GM21717 (cell line): ENCODE data around the gene DAB2.

Experiments used
- ATAC-seq: cut with Tn5 transposase; IDR thresholded peaks from one replicate; pipeline ENCODE4 v1.9.1; 2021; ENCODE audit warnings: mild to moderate bottlenecking, moderate library complexity; ENCODE audit not compliant: unreplicated experiment

Gene DAB2

DNA sequence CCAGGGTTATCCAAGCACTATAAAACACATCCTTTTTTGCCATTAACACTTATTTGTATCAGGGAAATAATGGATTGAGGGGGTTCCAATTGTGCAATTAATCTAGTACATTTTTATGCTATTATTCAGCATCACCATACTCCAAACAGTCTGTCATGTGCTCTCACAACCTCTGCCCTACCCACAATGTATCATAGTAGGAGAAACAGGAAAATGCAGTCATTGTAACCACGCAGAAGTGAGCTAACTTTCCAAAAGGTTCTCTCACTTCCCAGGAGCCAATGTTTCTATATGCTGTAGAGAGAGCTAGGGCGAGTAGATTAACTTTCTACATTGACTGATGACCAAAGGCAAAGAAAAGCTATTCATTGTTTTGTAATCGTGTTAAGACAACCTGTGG, 29.8 kb downstream of the DAB2 start:
- no peak for ATAC-seq

DNA sequence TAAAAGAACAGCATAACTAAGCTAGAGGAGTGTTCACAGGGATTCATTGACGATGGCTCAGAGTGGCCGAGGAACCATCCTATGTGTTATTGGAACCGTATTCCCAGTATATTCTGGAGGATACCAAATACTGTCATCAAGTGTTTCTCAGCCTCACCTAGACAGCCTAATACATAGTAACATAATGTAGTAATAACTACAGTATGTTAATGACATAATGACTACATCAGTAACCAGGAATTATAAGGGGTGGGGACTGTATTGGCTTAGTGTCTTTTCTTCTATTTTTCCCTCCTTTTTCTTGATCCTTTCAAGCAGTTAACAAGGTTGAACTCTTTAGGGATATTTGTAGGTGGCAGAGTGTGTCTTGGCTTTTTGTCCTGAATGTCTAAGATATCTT, 33.8 kb downstream of the DAB2 start:
- ATAC-seq, result no peak

DNA sequence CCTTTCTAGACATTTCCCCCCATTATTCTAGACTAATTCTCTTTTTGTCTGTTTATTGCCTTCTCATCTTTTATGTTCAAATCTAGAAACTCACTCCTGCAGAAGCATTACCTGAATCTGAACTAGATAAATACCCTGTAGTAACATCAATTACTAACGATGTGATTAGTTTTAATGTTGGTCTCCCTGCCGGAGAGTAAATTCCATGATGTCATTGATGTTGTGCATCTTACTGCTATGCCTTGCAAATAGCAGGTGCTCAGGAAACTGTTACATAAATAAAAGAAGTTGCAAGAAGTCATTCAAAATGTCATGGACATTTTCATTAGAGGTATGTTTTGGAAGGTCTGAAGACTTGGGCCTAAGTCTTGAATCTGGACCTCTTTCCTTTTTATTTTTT, 37.5 kb downstream of the DAB2 start:
- ATAC-seq, result no peak

DNA sequence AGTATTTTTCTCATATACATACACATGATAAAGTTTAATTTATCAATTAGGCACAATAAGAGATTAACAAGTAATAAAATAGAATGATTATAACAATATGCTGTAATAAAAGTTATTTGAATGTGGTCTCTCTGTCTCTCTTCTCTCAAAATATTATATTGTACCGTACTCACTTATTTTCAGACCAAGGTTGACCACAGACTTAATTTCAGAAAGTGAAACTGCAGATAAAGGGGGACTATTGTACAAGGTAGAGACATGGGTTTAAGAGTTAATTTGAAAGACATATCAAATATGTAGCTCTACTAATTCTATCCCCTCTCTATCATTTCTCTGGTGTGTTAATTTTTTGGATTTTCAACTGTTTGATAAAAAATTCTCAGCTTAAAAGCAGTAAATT, 40.5 kb downstream of the DAB2 start:
- ATAC-seq, result no peak

DNA sequence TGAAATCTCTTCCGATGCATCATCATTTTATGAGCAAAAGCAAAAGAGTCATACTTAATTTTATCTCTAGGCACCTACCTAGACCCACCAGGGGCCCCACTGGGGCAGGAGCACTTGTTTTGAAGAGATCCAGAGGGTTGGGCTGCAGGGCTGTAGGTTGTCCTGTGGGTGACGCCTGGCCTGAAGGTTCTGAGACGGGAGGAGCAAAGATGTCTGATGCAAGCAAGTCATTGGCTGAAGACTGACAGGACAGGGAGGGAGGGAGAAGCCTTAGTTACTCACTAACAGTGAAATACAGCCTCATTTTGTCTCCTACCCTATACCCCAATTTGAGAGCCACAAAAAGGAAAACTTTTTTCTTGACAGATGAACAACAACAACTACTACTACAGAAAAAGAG, 43.4 kb downstream of the DAB2 start:
- ATAC-seq, result no peak

DNA sequence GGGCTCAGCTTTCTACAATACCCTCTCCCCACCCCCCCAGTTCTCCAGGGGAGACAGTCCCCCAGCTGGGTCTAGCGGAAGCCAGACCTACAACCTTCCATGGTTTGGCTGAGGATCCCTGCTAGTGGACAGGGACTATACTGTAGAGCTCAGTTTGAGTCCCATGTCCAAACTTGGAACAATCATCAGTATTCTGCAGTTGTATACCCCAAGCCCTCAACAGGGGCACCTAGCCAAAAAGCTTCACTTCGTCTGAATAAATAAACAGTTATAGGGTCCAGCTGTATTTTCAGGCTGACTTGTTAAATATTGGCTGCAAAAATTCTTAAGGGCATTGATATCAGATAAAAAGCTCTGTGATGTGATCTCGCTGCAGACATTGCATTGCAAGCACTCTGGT, 45.1 kb downstream of the DAB2 start:
- ATAC-seq, result no peak

DNA sequence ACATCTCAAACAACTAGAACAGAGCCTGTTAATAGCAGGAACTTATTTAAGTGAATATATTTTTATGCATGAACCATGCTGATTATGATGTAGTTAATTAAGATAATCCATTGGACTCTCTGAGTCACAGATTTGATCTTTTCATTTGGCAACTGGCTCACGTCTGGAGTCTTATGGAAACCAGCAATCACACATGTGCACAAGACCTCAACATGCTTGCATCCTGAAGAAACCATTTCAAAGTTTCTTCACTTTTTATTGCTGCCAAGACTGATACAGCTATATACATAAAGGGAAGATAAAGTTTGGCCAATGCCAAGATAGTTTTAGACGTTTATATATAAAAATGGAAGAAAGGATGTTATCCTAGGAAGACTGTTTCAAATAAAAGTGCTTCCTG, 47.2 kb downstream of the DAB2 start:
- no peak for ATAC-seq

DNA sequence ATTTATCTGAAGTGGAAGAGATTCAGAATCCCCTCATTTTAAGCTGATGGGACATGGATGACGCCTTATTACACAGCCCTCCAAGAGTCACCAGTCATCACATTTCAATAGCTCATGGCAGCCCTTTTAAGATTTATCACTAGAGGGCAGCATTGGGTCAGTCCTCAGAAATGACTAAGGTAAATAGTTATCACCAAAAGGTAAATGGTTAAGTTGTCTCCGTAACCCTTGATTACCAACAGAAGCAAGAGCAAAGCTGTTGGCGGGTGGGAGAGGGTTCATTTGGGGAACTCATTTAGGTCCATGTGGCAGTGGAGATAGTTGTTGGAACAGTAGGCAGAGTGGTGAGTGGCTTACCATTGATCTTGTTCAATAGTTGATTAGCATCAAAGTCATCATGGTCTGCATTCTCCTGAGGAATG, 48.5 kb downstream of the DAB2 start:
- ATAC-seq, result peak; percentile 66

DNA sequence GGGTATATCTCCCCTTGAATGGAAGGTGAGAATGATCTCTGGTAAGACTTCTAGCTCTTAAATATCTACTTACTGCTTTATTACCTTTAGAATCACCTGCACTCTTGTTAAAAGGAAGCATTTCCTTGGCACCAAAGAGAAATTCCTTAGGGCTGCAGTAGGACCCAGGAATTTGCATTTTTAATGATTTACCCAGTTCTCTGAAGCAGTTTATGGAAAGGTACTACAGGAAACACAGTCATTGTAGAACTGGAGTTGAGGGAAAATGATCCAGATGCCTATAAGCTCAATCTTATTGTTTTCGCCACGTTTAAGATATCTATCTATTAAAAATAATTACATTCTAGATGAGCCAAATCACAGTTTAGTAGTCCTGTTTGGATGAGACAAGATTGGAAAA, 51.0 kb downstream of the DAB2 start:
- ATAC-seq, result no peak

DNA sequence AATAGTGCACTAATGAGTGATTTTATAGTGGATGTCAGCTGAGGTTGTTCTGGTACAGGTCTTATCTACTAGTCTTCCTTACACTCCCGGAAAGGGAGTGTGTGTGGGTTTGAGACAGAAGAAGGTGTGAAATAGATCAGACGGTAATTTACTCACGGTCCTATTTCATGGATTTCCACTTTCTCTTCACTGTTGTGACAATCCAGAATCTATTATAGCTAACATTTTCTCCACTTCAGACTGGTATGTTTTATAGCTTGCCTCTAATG, 53.5 kb downstream of the DAB2 start:
- ATAC-seq, result no peak

DNA sequence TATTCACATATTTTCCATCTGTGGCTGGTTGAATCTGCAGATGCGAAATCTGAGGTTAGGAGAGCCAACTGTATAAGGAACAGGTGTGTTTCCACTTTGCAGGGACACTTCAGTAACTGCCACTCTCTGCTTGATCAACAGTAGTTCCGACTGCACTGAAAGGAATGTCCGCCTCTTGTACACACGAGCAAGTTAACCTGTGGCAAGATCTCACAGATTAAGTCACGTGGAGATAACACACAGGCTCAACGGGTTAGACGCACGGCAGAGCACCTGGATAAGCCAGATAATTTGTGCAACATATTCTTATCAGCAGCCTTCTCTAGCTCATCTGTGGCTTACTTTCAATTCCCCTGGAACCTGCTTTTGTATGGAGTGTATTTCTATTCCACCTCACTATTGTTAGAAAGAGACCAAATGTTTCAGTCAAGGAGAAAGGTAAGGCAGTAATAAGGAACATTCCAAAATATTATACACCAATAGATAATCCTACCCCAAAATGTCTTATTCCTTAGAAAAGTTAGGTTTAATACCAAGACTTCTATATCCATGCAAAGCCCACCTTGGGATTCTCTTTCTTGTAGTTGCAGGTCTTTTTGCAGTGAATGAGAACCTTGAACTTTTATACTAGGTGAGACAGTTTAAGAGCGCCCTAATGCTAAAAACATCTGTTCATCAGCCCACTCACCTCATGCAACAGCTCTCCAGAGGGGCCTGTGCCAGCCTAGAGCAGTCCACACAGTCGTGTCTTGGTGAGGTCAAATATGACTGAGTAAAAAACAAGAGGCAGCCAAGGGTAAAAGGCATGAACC, 54.0 kb downstream of the DAB2 start:
- no peak for ATAC-seq

DNA sequence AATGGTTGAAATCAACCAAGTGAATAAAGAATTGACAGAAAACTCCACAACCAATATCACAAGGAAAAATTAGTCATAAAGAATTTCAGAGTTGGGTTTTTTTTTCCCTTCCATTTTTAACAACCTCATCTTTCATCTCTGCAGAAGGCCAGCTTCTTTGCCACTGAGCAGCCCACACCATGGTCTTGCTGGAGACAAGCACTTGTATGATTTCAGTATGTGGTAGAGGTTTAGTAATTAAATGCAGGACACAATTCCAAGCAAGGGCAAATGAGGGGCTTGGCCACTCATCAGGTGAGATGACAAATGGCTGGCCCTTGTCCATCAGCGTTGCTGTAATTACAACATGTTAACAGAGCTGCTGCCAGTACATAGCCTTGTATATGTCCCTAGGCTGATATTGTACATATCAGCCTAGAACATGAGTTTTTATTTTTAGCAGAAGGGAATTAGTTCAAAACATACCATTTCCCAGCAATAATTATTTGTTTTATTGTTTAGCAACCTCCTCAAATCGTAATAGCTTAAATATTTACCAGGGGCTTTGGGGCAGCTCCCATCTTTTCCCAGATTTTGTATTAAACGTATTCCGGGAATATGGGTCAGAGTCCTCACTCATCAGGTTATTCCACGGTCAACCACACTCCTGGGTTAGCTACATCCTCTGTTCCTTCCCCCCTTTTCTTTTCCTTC, 55.5 kb downstream of the DAB2 start:
- ATAC-seq, result no peak

DNA sequence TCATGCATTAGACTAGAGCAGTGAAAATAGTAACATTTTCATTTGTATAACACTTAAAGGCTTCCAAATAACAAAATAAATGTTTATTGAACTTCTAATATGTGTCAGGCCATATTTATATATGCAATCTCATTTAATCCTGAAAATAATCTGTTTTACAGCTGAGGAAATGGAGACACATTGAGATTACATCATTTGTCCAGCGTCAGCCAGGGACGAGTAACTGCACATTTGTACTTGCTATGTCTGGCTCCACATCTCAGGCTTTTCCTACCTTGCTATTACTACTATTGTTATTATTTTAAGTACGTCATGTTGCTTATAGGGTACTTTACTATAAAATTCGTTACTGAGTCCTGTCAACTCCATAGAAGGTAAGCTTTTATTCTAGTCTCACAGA, 56.7 kb downstream of the DAB2 start:
- ATAC-seq, result no peak

DNA sequence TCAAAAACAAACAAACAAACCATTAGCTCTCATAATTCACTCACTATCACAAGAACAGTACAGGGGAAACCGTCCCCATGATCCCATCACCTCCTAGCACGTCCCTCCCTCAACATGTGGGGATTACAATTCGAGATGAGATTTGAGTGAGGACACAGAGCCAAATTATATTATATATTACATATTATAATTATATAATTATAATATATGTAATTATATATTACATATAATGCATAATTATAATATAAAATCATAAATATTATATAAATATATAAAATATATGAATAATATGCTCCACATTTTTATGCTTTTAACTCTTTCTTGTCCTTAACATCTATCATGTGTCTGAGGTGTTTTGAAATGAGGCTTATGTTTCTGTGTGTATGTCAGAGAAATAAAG, 57.1 kb downstream of the DAB2 start:
- ATAC-seq, result no peak

DNA sequence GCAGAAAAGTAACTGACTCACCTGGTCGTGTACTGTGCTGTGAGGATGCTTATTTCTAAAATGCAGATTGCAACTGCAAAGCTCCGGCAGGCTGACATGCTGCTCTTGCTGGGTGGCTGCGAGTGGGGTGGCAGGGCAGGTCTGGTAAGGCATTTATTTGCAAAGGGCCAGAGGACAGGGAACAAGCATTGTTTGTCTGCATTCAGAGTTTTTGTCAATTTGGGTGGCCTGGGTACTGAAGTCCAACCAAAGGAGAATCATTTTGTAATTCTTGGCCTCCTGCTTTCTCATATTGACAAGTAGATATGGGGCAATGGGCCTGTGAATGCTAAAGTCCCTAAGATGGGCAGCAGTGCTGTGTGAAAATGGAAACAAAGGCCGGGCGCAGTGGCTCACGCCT, 60.4 kb downstream of the DAB2 start, which contains the start of gene C9:
C9 (minus strand) TSS at position 129 of the 400 bp plus-strand sequence; CDS start at position 98, 31 bp downstream.
- no peak for ATAC-seq

DNA sequence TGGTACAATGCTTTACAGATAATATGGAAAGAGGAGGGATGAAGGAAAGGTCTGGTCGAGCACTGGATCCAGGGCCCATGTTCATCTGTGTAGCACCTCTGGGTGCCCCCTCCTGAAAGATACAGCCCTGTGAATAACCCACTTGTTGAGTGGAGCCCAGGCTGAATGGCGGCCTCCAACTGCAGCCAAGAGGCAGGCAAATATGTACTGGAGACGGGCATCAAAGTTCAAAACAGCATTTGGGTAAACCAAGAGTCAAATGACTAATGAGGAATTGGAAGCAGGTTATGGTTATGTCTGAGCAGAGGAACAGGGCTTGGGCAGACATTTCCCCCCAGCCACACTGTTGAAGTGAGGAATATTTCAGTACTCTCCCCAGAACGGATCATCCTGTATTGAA, 61.6 kb downstream of the DAB2 start:
- ATAC-seq, result no peak

DNA sequence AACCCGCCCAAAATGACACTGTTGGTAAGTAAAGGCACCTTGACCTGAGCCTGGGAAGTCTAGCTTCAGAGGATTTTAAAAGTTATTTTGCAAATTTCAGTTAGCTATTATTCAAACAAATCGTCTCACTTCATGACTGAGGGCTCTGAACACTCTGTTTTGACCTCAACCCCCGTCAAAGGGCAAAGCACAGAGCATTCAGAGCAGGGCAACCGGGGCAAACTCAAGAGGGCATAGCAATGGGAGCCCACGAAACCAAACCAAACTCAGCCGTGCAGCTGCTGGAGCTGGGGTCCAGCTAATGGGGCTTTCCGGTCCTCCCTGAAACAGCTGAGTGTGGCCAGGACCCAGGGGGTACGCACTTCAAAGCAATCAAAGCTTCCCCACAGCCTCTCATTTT, 62.1 kb downstream of the DAB2 start:
- no peak for ATAC-seq

DNA sequence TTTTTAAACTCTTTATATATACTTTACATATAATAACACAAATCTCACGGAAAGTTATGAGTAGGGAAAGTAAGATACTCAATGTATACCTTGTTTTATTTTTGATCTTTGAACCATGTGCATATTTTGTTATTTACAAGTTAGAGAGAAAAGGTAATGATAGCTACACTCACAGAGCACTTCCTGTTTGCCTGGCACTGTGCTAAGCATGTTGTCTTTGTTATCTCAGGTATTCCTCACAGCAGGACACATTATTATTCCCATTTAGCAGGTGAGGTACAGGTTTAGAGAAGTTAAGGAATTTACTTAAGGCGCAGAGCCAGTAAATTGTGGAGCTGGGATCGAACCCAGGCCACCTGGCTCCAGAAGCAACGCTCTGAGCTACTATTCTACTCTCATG, 63.5 kb downstream of the DAB2 start:
- ATAC-seq, result no peak

DNA sequence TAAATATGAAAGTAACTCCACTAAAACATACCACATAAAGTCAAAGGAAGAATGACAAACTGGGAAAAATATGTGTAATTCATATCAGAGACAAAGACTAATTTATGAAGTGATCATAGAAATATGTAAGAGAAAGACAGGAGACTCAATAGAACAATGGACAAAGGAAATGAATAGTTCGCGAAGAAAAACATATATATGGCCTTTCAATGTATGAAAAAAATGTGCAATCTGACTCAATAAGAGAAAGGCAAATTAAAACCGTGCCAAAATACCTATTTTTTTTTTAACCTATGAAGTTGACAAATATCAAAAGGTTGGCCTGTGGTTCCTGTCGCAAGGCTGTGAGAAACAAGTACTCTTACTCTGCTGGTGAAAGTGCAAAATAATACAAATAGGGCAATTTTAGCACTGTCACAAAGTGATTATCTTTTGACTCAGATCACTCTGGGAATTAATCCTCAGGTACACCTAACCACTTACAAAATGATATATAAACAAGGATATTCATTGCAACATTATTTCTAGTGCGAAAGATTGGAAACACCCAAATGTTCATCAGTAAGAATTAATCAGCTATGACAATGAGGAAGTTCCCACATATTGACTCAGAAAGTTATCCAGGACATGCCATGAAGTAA, 64.2 kb downstream of the DAB2 start:
- no peak for ATAC-seq

DNA sequence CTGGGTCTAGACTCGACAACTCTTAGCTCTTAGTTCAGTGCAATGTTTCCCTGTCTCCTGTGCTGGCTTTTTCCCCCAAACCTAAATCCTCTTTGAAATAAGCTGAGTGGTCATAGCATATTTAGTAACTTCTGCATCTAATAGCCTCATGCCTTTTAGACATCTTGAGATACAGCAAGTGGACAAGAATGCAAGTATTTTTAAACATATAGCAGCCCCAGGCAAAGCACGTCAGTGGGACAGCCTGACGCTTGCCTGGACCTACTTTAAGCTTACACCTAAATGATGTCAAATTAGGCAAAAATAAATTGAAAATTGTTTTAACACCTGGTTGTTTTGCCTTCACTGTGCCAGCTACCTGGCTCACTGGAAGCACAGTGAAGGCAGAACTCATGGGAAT, 68.5 kb downstream of the DAB2 start:
- no peak for ATAC-seq

DNA sequence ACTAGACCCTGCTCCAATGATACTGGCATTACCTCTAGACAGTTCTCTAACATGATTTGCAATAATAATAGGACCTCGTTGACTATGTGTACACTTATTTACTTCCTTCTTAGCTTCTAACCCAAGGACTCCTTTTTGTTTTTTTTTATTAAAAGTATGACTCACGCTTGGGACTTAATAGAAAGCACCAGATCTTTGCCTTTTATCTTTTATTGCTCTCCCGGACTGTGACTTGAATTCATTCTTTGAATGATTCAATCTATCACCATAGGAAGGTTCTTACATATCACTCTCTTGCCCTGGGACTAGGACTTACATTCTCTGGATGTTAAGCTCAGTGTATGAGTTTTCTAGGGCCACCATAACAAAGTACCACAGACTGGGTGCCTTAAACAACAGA, 69.5 kb downstream of the DAB2 start:
- ATAC-seq, result no peak

DNA sequence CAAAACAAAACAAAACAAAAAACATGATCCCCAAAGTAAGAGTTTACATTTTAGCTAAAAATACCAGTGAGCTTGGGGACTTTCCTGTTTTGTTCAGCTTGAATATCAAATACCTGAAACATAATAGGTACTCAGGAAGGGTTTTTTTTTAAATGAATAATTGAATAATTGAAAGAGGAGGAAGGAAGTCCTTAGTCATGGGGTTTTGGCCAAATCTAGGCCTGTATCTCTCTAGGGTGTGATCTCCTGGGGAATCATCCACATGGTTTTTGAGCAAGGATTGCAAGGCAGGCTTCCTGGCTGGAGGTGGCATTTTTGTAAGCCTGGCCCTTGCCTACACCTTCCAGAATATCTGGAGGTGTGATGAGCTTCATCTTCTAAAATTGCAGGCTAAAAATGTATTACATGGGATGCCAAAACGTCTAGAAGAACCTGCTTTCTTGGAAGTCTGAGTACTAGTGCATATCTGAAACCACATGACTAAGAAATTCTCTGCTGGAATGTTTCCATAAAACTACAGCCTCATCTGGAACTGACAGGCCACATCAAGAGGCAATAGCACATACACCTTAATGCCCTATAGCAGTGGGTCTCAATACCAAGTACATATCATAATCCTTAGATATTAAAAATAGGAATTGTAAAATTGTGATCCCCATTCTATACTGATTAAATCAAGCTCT, 70.9 kb downstream of the DAB2 start:
- ATAC-seq, result no peak
